ENCODE results near the gene BTBD9. TPM values are rescaled to one million over a fixed set of nuclear protein-coding genes. Genes with fewer than 3 reads are reported as not detected.

BTBD9 gene
- total RNA-seq, 2 donors from 2014 or later: 30.1 to 45.8 TPM

DNA sequence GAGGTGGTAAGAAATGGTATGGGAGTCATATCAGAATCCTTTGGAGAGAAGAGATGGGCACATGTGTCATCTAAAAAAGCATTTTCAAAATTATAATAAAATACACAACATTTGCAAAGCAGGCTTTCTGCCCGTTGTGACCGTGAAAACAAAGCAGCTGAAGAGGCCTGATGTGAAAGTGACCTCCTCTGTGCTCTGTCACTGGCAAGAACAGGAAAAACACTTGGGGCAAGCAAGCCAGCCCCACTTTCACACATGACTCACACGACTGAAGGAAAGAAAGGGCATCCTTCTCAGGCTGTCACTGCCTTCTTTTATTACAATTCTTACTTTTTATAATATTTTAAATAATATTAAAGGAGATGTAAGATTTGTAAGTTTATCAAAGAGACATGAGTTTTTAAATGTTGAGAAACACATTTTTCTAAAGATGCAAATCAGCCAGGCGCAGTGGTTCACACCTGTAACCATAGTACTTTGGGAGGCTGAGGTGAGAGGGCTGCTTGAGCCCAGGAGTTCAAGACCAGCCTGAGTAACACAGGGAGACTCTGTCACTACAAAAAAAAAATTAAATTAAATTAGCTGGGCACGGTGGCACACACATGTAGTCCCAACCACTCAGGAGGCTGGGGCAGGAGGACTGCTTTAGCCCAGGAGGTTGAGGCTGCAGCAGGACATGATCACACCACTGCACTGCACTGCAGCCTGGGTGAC is 143.7 kb downstream of the BTBD9 start:
- TF ChIP-seq, protein P1, sequence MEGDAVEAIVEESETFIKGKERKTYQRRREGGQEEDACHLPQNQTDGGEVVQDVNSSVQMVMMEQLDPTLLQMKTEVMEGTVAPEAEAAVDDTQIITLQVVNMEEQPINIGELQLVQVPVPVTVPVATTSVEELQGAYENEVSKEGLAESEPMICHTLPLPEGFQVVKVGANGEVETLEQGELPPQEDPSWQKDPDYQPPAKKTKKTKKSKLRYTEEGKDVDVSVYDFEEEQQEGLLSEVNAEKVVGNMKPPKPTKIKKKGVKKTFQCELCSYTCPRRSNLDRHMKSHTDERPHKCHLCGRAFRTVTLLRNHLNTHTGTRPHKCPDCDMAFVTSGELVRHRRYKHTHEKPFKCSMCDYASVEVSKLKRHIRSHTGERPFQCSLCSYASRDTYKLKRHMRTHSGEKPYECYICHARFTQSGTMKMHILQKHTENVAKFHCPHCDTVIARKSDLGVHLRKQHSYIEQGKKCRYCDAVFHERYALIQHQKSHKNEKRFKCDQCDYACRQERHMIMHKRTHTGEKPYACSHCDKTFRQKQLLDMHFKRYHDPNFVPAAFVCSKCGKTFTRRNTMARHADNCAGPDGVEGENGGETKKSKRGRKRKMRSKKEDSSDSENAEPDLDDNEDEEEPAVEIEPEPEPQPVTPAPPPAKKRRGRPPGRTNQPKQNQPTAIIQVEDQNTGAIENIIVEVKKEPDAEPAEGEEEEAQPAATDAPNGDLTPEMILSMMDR (IDR thresholded peaks at IDR 0.05): no peak
- Histone ChIP-seq H3K4me3 (no peak overlapping the region), H3K36me3 (no peaks in the 10 kb centered on the region), H3K9me3 (no peaks in the 10 kb centered on the region), H3K27ac (no peak overlapping the region), H3K27me3 (replicated peaks; ENCODE audit: insufficient read depth) (no peaks in the 10 kb centered on the region), H3K4me1 (ENCODE audit: control insufficient read depth in 1 of 2, low read depth in 2 of 2) (no peaks in the 10 kb centered on the region)
- no peak for DNase-seq (ENCODE audit: low spot score)
- no peak for ATAC-seq (ENCODE audit: insufficient number of reproducible peaks, low FRiP score, low read depth)

GRCh38 chr6:38495518-38495917 is 144.2 kb downstream of the BTBD9 start:
- Histone ChIP-seq H3K4me1 (ENCODE audit: control insufficient read depth in 1 of 2, low read depth in 2 of 2) (no peaks in the 10 kb centered on the region), H3K9me3 (no peaks in the 10 kb centered on the region), H3K27me3 (replicated peaks; ENCODE audit: insufficient read depth) (no peaks in the 10 kb centered on the region), H3K36me3 (no peaks in the 10 kb centered on the region), H3K27ac (no peak overlapping the region), H3K4me3 (no peak overlapping the region)
- ATAC-seq (ENCODE audit: insufficient number of reproducible peaks, low FRiP score, low read depth) (no peak), DNase-seq (ENCODE audit: low spot score) (no peak)
- TF ChIP-seq, protein P1 (IDR thresholded peaks at IDR 0.05): no peak

GRCh38 chr6:38493931-38494547 is 145.7 kb downstream of the BTBD9 start:
- peak; percentile 39 for DNase-seq (ENCODE audit: low spot score)
- Histone ChIP-seq H3K36me3 (no peaks in the 10 kb centered on the region), H3K4me3 (no peak overlapping the region), H3K27me3 (replicated peaks; ENCODE audit: insufficient read depth) (no peaks in the 10 kb centered on the region), H3K9me3 (no peaks in the 10 kb centered on the region), H3K27ac (no peak overlapping the region), H3K4me1 (ENCODE audit: control insufficient read depth in 1 of 2, low read depth in 2 of 2) (no peaks in the 10 kb centered on the region)
- ATAC-seq (ENCODE audit: insufficient number of reproducible peaks, low FRiP score, low read depth): no peak
- TF ChIP-seq, protein P1 (IDR thresholded peaks at IDR 0.05): peak; percentile 90

DNA sequence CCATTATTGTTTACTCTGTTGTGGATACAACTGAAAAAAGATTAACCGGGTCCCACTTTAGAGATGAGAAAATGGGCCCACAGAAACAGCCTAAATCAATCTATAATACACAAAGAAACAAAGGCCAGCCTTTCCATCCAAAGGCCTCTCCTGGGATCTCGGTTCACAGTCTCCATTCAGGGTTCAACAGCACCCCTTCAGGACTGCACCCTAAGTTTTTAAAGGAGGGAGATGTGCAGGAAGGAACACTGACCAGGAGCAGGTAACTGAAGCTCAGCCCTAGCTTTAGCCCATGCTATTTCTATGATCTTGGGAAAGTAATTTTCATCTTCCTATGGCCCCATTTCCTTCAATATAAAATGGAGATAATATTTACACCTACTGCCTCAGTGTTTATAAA is 147.7 kb downstream of the BTBD9 start:
- H3K9me3 ChIP-seq: no peaks in the 10 kb centered on the region
- ATAC-seq (ENCODE audit: insufficient number of reproducible peaks, low FRiP score, low read depth) (no peak), DNase-seq (ENCODE audit: low spot score) (no peak)
- no peaks in the 10 kb centered on the region for H3K4me1 ChIP-seq (ENCODE audit: control insufficient read depth in 1 of 2, low read depth in 2 of 2)
- no peak overlapping the region for H3K4me3 ChIP-seq
- H3K27me3 ChIP-seq (replicated peaks; ENCODE audit: insufficient read depth): no peaks in the 10 kb centered on the region
- no peaks in the 10 kb centered on the region for H3K36me3 ChIP-seq
- H3K27ac ChIP-seq: no peak overlapping the region
- TF ChIP-seq, protein P1 (IDR thresholded peaks at IDR 0.05): no peak

GRCh38 chr6:38489951-38490350 is 149.8 kb downstream of the BTBD9 start:
- TF ChIP-seq, protein P1 (IDR thresholded peaks at IDR 0.05): no peak
- H3K36me3 ChIP-seq: no peaks in the 10 kb centered on the region
- no peaks in the 10 kb centered on the region for H3K27me3 ChIP-seq (replicated peaks; ENCODE audit: insufficient read depth)
- no peak overlapping the region for H3K27ac ChIP-seq
- no peak overlapping the region for H3K4me3 ChIP-seq
- DNase-seq (ENCODE audit: low spot score) (no peak), ATAC-seq (ENCODE audit: insufficient number of reproducible peaks, low FRiP score, low read depth) (no peak)
- no peaks in the 10 kb centered on the region for H3K9me3 ChIP-seq
- H3K4me1 ChIP-seq (ENCODE audit: control insufficient read depth in 1 of 2, low read depth in 2 of 2): no peaks in the 10 kb centered on the region

Measured in thoracic aorta (tissue), 2 donors.